AG09319 (cell line): ENCODE measurements around the gene KANSL3.
"Not testable (repeated sequence)": the region's sequence is repeated elsewhere in the genome, so short reads cannot be mapped to it uniquely, and the experiment has no call there.

Source experiments
- DNase-seq: peaks from one replicate; pipeline ENCODE4 v3.0.0-alpha.2; 2010; ENCODE audit warnings: low read depth; ENCODE audit errors: extremely low read depth
- TF ChIP-seq, protein P1 (sequence below): IDR thresholded peaks from 2 replicates; pipeline ENCODE4 v1.5.1; 2011; ENCODE audit warnings: low read depth, mild to moderate bottlenecking, inconsistent platforms, low read length, moderate library complexity

KANSL3 gene

DNA sequence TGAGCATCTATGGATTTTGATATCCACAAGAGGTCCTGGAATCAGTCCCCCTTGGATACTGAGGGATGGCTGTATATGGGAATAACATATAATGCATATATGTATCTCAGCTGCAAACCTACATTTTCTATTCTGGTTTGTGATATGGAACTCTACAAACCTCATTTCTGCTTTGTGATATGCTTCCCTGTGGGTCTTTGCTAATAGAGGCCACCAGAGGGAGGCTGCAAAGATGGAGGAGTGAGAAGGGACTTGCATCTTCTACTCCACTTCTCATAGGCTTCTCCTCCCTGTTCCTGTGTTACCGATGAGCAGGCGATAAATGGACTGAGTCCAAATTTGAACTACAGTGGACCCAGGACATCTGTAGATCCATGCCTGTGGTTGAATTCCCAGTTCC lies 63.7 kb downstream of the KANSL3 start:
- DNase-seq = no peak
- TF ChIP-seq, protein P1, sequence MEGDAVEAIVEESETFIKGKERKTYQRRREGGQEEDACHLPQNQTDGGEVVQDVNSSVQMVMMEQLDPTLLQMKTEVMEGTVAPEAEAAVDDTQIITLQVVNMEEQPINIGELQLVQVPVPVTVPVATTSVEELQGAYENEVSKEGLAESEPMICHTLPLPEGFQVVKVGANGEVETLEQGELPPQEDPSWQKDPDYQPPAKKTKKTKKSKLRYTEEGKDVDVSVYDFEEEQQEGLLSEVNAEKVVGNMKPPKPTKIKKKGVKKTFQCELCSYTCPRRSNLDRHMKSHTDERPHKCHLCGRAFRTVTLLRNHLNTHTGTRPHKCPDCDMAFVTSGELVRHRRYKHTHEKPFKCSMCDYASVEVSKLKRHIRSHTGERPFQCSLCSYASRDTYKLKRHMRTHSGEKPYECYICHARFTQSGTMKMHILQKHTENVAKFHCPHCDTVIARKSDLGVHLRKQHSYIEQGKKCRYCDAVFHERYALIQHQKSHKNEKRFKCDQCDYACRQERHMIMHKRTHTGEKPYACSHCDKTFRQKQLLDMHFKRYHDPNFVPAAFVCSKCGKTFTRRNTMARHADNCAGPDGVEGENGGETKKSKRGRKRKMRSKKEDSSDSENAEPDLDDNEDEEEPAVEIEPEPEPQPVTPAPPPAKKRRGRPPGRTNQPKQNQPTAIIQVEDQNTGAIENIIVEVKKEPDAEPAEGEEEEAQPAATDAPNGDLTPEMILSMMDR = no peak; the same call in 1 of the 2 replicates

- no peak for DNase-seq
Measured at GRCh38 chr2:96568094-96568493, 70.0 kb downstream of the KANSL3 start.

DNA sequence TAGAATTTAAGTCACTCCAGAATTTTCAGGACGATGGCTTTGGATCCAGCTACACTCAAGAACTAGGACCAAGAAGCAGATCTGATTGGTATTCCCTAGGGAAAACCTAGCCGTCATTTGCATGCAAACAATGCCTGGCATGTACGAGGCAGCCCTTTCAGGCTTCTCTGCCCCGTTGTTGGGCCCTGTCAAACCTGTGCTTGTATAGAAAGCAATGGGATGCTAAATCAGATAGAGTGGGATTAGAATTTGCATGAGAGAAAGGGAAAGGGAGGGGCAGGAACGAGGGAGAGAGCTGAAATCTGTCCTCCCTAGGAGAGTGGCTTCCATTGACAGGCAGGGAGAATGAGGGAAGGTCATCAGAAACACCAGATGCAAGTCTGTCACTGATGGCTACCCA lies 73.0 kb downstream of the KANSL3 start:
- no peak for DNase-seq
- TF ChIP-seq, protein P1 = no peak

More at GRCh38 chr2:96568094-96568493, 70.0 kb downstream of the KANSL3 start:
- TF ChIP-seq, protein P1 = no peak

DNA sequence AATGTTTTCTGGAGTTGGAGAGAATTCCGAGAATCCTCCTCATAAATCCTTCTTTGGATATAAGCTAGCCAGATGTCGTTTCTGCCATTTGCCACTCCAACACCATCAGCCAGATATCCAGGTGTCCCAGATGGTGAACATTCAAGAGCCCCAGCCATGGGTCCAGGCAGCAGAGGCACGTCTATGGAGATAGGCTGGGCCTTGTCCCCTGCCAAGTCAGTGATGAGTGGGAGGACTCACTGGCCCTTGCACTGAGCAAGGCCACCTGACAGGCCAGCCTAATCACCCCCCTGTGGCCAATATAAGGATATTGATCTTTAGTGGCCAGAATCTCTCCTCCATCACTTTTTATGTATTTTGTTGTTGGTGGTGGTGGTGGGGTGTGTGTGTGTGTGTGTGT lies 73.5 kb downstream of the KANSL3 start:
- TF ChIP-seq, protein P1 = no peak
- no peak for DNase-seq

- no peak for DNase-seq
- TF ChIP-seq, protein P1 = no peak
Measured at GRCh38 chr2:96564026-96564425, 74.1 kb downstream of the KANSL3 start.

- DNase-seq = no peak
- TF ChIP-seq, protein P1 = no peak
Measured at GRCh38 chr2:96558485-96558884, 79.6 kb downstream of the KANSL3 start.

DNA sequence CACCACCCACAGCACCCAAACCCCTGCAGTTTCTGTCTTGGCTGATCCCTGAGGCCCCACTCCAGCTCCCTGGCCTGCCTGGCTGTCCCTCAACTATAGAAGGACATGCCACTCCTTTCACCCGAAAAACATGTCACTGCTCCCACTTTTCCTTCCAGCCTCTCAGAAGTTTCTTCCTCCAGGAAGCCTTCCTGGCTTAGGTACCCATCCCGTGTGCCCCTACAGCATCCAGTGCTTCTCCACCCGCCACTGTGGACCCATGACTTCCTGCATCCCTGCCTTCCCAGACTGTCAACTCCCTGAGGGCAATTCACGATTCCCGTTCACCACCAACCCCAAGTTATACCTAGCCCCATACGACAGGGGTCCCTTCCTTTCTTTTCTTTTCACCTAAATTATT lies 80.1 kb downstream of the KANSL3 start:
- TF ChIP-seq, protein P1 = no peak
- DNase-seq = no peak

DNA sequence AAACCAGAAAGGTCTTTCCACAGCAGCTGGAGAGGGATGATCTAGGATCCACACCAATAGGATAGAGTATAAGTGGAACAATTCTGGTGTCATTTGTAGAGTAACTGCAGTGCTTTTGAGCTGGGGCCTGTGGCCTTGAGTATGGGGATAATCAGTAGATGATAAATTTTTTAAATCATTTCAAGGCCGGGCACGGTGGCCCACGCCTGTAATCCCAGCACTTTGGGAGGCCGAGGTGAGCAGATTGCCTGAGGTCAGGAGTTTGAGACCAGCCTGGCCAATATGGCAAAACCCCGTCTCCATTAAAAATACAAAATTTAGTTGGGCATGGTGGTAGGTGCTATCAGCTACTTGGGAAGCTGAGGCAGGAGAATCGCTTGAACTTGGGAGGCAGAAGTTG lies 80.7 kb downstream of the KANSL3 start:
- DNase-seq = not testable (repeated sequence)
